Mesenchymal stem cell (in vitro differentiated cells and primary cell): ENCODE data around the gene USP30.

Source experiments
- DNase-seq: peaks from one replicate; pipeline ENCODE4 v3.0.0-alpha.2; 2013
- H2AFZ ChIP-seq: one replicate; pipeline ENCODE4 v1.6.1; 2013; ENCODE audit warnings: low read depth, mild to moderate bottlenecking, control low read depth, inconsistent platforms, low read length, moderate library complexity
- H2AK5ac ChIP-seq: 2 replicates; pipeline ENCODE4 v1.6.1; 2013; ENCODE audit warnings: low read length, moderate library complexity, mild to moderate bottlenecking, inconsistent platforms; ENCODE audit not compliant: severe bottlenecking
- H2BK120ac ChIP-seq: one replicate; pipeline ENCODE4 v1.6.1; 2013; ENCODE audit warnings: low read depth, mild to moderate bottlenecking, inconsistent platforms, low read length, moderate library complexity
- H2BK12ac ChIP-seq, 2 experiments: one replicate each; pipeline ENCODE4 v1.6.1; 2013; ENCODE audit warnings: inconsistent platforms in 2 of 2, low read length in 2 of 2, mild to moderate bottlenecking in 2 of 2, moderate library complexity in 2 of 2, control low read depth in 1 of 2
- H2BK15ac ChIP-seq: one replicate; pipeline ENCODE4 v1.6.1; 2013; ENCODE audit warnings: mild to moderate bottlenecking, low read depth, inconsistent platforms; ENCODE audit not compliant: poor library complexity, severe bottlenecking
- H2BK5ac ChIP-seq: 2 replicates; pipeline ENCODE4 v1.6.1; 2013; ENCODE audit warnings: low read depth, mild to moderate bottlenecking, low read length, control low read depth, inconsistent platforms; ENCODE audit not compliant: poor library complexity, severe bottlenecking
- H3K14ac ChIP-seq, 2 experiments: one replicate each; pipeline ENCODE4 v1.6.1; 2013; ENCODE audit warnings: inconsistent platforms in 2 of 2, low read length in 2 of 2, control low read depth in 1 of 2, mild to moderate bottlenecking in 1 of 2, moderate library complexity in 1 of 2
- H3K18ac ChIP-seq, 2 experiments: one replicate each; pipeline ENCODE4 v1.6.1; 2013; ENCODE audit warnings: inconsistent platforms in 2 of 2, low read length in 2 of 2, control low read depth in 1 of 2, low read depth in 1 of 2, mild to moderate bottlenecking in 1 of 2
- H3K23ac ChIP-seq, 2 experiments: one replicate each; pipeline ENCODE4 v1.6.1; 2013; ENCODE audit warnings: inconsistent platforms in 2 of 2, low read length in 2 of 2, mild to moderate bottlenecking in 2 of 2, moderate library complexity in 2 of 2, control low read depth in 1 of 2
- H3K27ac ChIP-seq: 2 replicates; pipeline ENCODE4 v1.5.1; 2013; ENCODE audit warnings: mild to moderate bottlenecking, moderate library complexity, low read length, control low read depth, inconsistent platforms; ENCODE audit not compliant: poor library complexity, severe bottlenecking
- H3K27me3 ChIP-seq, 2 experiments: 2 replicates each; pipeline versions ENCODE4 v1.6.1 to v1.7.0; 2013; ENCODE audit warnings: low read length in 2 of 2, mild to moderate bottlenecking in 2 of 2, moderate library complexity in 2 of 2, control low read depth in 1 of 2, inconsistent platforms in 1 of 2; ENCODE audit not compliant: control insufficient read depth in 1 of 2, insufficient read depth in 1 of 2
- H3K36me3 ChIP-seq, 2 experiments: 2 replicates each; pipeline versions ENCODE4 v1.6.1 to v1.7.0; 2013; ENCODE audit warnings: low read length in 2 of 2, control low read depth in 1 of 2, inconsistent platforms in 1 of 2, low read depth in 1 of 2, mild to moderate bottlenecking in 1 of 2; ENCODE audit not compliant: insufficient read depth in 2 of 2, control insufficient read depth in 1 of 2
- H3K4ac ChIP-seq, 2 experiments: one replicate each; pipeline ENCODE4 v1.6.1; 2013; ENCODE audit warnings: inconsistent platforms in 2 of 2, low read length in 2 of 2, mild to moderate bottlenecking in 2 of 2, moderate library complexity in 2 of 2, control low read depth in 1 of 2, low read depth in 1 of 2
- H3K4me1 ChIP-seq: 2 replicates; pipeline ENCODE4 v1.6.1; 2013; ENCODE audit warnings: low read depth, low read length, control low read depth; ENCODE audit not compliant: control insufficient read depth, insufficient read depth
- H3K4me2 ChIP-seq: 2 replicates; pipeline ENCODE4 v1.6.1; 2013; ENCODE audit warnings: low read length, mild to moderate bottlenecking, inconsistent platforms; ENCODE audit not compliant: poor library complexity, severe bottlenecking
- H3K4me3 ChIP-seq, 2 experiments: 2 replicates each; pipeline versions ENCODE4 v1.5.1 to v1.7.0; 2013; ENCODE audit warnings: low read length in 2 of 2, mild to moderate bottlenecking in 2 of 2, control low read depth in 1 of 2, low read depth in 1 of 2; ENCODE audit not compliant: insufficient read depth in 1 of 2
- H3K79me1 ChIP-seq: replicated peaks from 2 replicates; pipeline ENCODE4 v1.6.1; 2013; ENCODE audit warnings: mild to moderate bottlenecking, control low read depth, low read length, inconsistent platforms; ENCODE audit not compliant: poor library complexity, severe bottlenecking
- H3K9ac ChIP-seq: 2 replicates; pipeline ENCODE4 v1.7.0; 2013; ENCODE audit warnings: mild to moderate bottlenecking, low read length, moderate library complexity
- H3K9me3 ChIP-seq: 2 replicates; pipeline ENCODE4 v1.7.0; 2013; ENCODE audit warnings: mild to moderate bottlenecking, low read length; ENCODE audit not compliant: control insufficient read depth
- H4K8ac ChIP-seq: one replicate; pipeline ENCODE4 v1.6.1; 2013; ENCODE audit warnings: inconsistent platforms, mild to moderate bottlenecking, low read length, moderate library complexity
- H4K91ac ChIP-seq: one replicate; pipeline ENCODE4 v1.6.1; 2013; ENCODE audit warnings: mild to moderate bottlenecking, low read length, inconsistent platforms
- WGBS: methylation state at CpG from one replicate; pipeline ENCODE4 v1.1.7; 2013; ENCODE audit warnings: mixed read lengths; 5-methylcytosine and 5-hydroxymethylcytosine counted together

The USP30 gene

DNA sequence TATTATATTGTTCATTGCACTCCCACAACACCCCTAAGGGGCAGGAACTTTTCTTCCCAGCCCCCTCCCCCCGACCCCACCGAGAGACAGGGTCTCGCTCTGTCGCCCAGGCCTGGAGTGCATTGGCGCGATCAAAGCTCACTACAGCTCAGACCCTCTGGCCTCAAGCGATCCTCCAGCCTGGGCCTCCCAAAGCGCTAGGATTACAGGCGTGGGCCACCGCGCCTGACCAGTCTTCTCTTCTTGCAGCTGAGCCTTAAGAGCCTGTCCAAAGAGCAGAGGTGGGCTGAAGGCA, 44.7 kb downstream of the USP30 start:
- peak overlapping the region; percentile 49 for H3K9ac ChIP-seq
- no peak overlapping the region for H2BK5ac ChIP-seq
- H2BK12ac ChIP-seq = no peak overlapping the region
- H3K4me3 ChIP-seq = peak overlapping the region; percentile 71 to 75
- no peak overlapping the region for H3K23ac ChIP-seq
- H3K14ac ChIP-seq = no peak overlapping the region
- H4K8ac ChIP-seq = no peak overlapping the region
- peaks cover 24% of the 10 kb centered on the region for H3K79me1 ChIP-seq
- WGBS = 49% methylated on average over 11 of the region's 11 CpGs
- H2AK5ac ChIP-seq = no peak overlapping the region
- peaks cover 11 to 17% of the 10 kb centered on the region in 2 experiments for H3K36me3 ChIP-seq
- H3K4me1 ChIP-seq = peaks cover 18% of the 10 kb centered on the region
- H3K18ac ChIP-seq = no peak overlapping the region
- peak overlapping the region; percentile 3 for H2AFZ ChIP-seq
- no peak overlapping the region for H3K27ac ChIP-seq
- H3K9me3 ChIP-seq = no peaks in the 10 kb centered on the region
- H2BK120ac ChIP-seq = no peak overlapping the region
- H3K27me3 ChIP-seq = no peaks in the 10 kb centered on the region
- no peak overlapping the region for H3K4ac ChIP-seq
- H2BK15ac ChIP-seq = no peak overlapping the region
- no peak overlapping the region for H4K91ac ChIP-seq
- peak overlapping the region; percentile 100 for H3K4me2 ChIP-seq
- no peak for DNase-seq

GRCh38 chr12:109097435-109098182, 45.2 kb downstream of the USP30 start, which contains the start of gene UNG:
Gene UNG (plus strand): TSS chr12:109097597. CDS start chr12:109097680, 83 bp downstream.
- Histone ChIP-seq H3K4me1 (peaks cover 15% of the 10 kb centered on the region), H3K23ac (no peak within 1 kb of the TSS), H3K36me3 (peaks cover 13 to 19% of the 10 kb centered on the region in 2 experiments), H3K27me3 (no peaks in the 10 kb centered on the region), H3K9me3 (no peaks in the 10 kb centered on the region), H3K27ac (peak within 1 kb of the TSS; percentile 77), H4K91ac (no peak within 1 kb of the TSS), H2BK5ac (no peak within 1 kb of the TSS), H2AK5ac (no peak within 1 kb of the TSS), H2BK12ac (no peak within 1 kb of the TSS), H3K79me1 (peaks cover 26% of the 10 kb centered on the region), H3K14ac (peak within 1 kb of the TSS in 1 of 2 experiments; percentile 51), H3K4me3 (peak within 1 kb of the TSS; percentile 71 to 95), H3K18ac (peak within 1 kb of the TSS; percentile 18 to 40), H2AFZ (peak within 1 kb of the TSS; percentile 54), H2BK120ac (no peak within 1 kb of the TSS), H3K9ac (peak within 1 kb of the TSS; percentile 98), H4K8ac (peak within 1 kb of the TSS; percentile 62), H3K4me2 (peak within 1 kb of the TSS; percentile 100), H2BK15ac (no peak within 1 kb of the TSS), H3K4ac (peak within 1 kb of the TSS; percentile 6 to 60)
- peak; percentile 96 for DNase-seq
- under 1% methylated on average over 49 of the region's 71 CpGs for WGBS

DNA sequence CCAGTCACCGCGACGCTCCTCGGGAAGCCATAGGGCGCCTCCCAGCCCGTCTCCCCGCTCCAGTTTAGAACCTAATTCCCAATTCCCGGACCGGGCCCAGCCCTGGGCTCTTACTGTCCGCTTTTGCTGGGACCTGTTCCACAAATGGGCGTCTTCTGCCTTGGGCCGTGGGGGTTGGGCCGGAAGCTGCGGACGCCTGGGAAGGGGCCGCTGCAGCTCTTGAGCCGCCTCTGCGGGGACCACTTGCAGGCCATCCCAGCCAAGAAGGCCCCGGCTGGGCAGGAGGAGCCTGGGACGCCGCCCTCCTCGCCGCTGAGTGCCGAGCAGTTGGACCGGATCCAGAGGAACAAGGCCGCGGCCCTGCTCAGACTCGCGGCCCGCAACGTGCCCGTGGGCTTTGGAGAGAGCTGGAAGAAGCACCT, 45.8 kb downstream of the USP30 start:
- peak overlapping the region; percentile 54 for H2AFZ ChIP-seq
- H3K23ac ChIP-seq = no peak overlapping the region
- peaks cover 10% of the 10 kb centered on the region for H3K4me1 ChIP-seq
- H3K36me3 ChIP-seq = peaks cover 17 to 21% of the 10 kb centered on the region in 2 experiments
- H2BK12ac ChIP-seq = no peak overlapping the region
- peak overlapping the region in 1 of 2 experiments; percentile 60 for H3K4ac ChIP-seq
- peak overlapping the region; percentile 77 for H3K27ac ChIP-seq
- H3K4me3 ChIP-seq = peak overlapping the region; percentile 68 to 95
- H3K79me1 ChIP-seq = peaks cover 22% of the 10 kb centered on the region
- H3K18ac ChIP-seq = peak overlapping the region; percentile 18 to 40
- H3K9ac ChIP-seq = peak overlapping the region; percentile 98
- H2BK5ac ChIP-seq = no peak overlapping the region
- no peak overlapping the region for H4K91ac ChIP-seq
- peak overlapping the region; percentile 62 for H4K8ac ChIP-seq
- H3K14ac ChIP-seq = peak overlapping the region in 1 of 2 experiments; percentile 51
- peak; percentile 81 for DNase-seq
- no peak overlapping the region for H2BK15ac ChIP-seq
- WGBS = under 1% methylated on average over 32 of the region's 32 CpGs
- no peak overlapping the region for H2AK5ac ChIP-seq
- no peaks in the 10 kb centered on the region for H3K9me3 ChIP-seq
- no peak overlapping the region for H2BK120ac ChIP-seq
- peak overlapping the region; percentile 72 for H3K4me2 ChIP-seq
- H3K27me3 ChIP-seq = no peaks in the 10 kb centered on the region

DNA sequence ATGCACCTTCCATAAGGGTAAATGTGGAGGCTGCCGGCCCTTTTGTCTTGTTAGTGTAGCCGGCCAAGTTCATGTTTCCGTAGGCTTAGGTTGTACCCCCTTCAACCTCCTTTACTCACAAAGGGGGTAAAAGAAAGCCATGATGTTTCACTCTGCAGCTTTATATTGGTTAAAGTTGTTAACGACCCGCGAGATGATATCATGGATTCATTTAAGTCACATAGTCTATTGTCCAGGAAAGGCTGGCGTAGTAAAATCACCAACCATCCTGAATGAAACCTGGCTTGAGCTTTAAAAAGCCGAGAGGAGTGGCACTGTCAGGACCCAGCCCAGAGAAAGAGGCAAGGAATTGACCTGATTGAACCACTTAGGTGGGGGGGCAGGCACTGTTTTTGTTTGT, 46.3 kb downstream of the USP30 start:
- Histone ChIP-seq H3K4me2 (peak overlapping the region; percentile 72), H3K27ac (peak overlapping the region; percentile 77), H2BK5ac (no peak overlapping the region), H2AK5ac (no peak overlapping the region), H3K18ac (peak overlapping the region in 1 of 2 experiments; percentile 40), H2BK15ac (no peak overlapping the region), H2BK12ac (no peak overlapping the region), H3K23ac (no peak overlapping the region), H4K91ac (no peak overlapping the region), H3K14ac (peak overlapping the region in 1 of 2 experiments; percentile 51), H4K8ac (peak overlapping the region; percentile 62), H3K36me3 (peaks cover 22 to 23% of the 10 kb centered on the region in 2 experiments), H3K9me3 (no peaks in the 10 kb centered on the region), H3K4me1 (peaks cover 7% of the 10 kb centered on the region), H3K9ac (peak overlapping the region; percentile 98), H3K27me3 (no peaks in the 10 kb centered on the region), H2BK120ac (no peak overlapping the region), H3K79me1 (peaks cover 22% of the 10 kb centered on the region), H3K4ac (peak overlapping the region in 1 of 2 experiments; percentile 60), H2AFZ (peak overlapping the region; percentile 54), H3K4me3 (peak overlapping the region; percentile 68 to 95)
- DNase-seq = no peak
- WGBS = 22% methylated on average over 6 of the region's 8 CpGs
